ENCODE results near the gene NMUR2.

DNA sequence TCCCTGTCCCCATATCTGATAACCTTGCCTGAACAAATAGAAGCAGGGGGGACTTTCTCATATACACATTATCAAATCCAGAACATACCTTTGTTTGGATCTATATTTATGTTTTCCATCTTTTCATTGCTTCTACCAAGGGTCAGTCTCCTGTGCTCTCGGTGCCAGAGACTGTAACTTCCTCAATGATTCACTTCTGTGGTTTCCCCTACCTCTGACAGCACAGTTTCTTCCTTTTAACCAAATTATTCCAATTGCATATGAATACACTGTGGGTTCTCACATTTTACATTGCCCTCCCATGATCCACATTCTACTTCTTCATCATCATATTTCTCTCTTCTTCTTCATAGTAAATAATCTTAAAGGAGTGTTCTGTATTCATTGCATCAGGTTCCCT, 32.2 kb downstream of the NMUR2 start:
- no peak for TF ChIP-seq EP300 (IDR thresholded peaks at IDR 0.05; ENCODE audit: borderline replicate concordance in 1 of 2, low read depth in 2 of 2, low read length in 2 of 2)
- TF ChIP-seq POLR2AphosphoS5 (IDR thresholded peaks at IDR 0.05; ENCODE audit: low read depth, low read length), result no peak
- no peak for TF ChIP-seq CREB1 (IDR thresholded peaks at IDR 0.05)
- no peak for TF ChIP-seq EZH2 (IDR thresholded peaks at IDR 0.05; ENCODE audit: low read depth, low read length, severe bottlenecking)
- TF ChIP-seq SIN3A (conservative IDR thresholded peaks at IDR 0.05 in 1 of 2, IDR thresholded peaks at IDR 0.05 in 1 of 2; ENCODE audit: low read depth in 1 of 2, low read length in 2 of 2), result no peak
- TF ChIP-seq, protein P1, sequence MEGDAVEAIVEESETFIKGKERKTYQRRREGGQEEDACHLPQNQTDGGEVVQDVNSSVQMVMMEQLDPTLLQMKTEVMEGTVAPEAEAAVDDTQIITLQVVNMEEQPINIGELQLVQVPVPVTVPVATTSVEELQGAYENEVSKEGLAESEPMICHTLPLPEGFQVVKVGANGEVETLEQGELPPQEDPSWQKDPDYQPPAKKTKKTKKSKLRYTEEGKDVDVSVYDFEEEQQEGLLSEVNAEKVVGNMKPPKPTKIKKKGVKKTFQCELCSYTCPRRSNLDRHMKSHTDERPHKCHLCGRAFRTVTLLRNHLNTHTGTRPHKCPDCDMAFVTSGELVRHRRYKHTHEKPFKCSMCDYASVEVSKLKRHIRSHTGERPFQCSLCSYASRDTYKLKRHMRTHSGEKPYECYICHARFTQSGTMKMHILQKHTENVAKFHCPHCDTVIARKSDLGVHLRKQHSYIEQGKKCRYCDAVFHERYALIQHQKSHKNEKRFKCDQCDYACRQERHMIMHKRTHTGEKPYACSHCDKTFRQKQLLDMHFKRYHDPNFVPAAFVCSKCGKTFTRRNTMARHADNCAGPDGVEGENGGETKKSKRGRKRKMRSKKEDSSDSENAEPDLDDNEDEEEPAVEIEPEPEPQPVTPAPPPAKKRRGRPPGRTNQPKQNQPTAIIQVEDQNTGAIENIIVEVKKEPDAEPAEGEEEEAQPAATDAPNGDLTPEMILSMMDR (IDR thresholded peaks at IDR 0.05; ENCODE audit: control extremely low read depth in 1 of 3, insufficient read depth in 1 of 3, low read depth in 1 of 3, low read length in 3 of 3), result no peak
- TF ChIP-seq, protein P2, sequence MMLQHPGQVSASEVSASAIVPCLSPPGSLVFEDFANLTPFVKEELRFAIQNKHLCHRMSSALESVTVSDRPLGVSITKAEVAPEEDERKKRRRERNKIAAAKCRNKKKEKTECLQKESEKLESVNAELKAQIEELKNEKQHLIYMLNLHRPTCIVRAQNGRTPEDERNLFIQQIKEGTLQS (IDR thresholded peaks at IDR 0.05; ENCODE audit: insufficient read depth, low read depth, low read length), result no peak
- no peak for TF ChIP-seq POLR2A (IDR thresholded peaks at IDR 0.05; ENCODE audit: control extremely low read depth in 1 of 2, low read depth in 2 of 2, low read length in 2 of 2)
- TF ChIP-seq SIX5 (IDR thresholded peaks at IDR 0.05; ENCODE audit: low read depth, low read length), result no peak

All from H1 (cell line).